Mucosa of descending colon (tissue), 3 donors: ENCODE measurements around the gene ZSCAN26. TPM values are rescaled to one million over a fixed set of nuclear protein-coding genes. Genes with fewer than 3 reads are reported as not detected.
"Not testable (repeated sequence)": the region's sequence is repeated elsewhere in the genome, so short reads cannot be mapped to it uniquely, and the experiment has no call there.

ENCODE experiments used
- ATAC-seq: fragments of 200-7000 bp; cut with Tn5 transposase; one replicate; pipeline ENCODE4 v1.9.1; 2020; ENCODE audit warnings: mild to moderate bottlenecking, moderate library complexity
- DNase-seq, 3 donors: peaks; one replicate each; pipeline ENCODE4 v3.0.0-alpha.2; 2020
- H3K36me3 ChIP-seq: fragments of 200-600 bp; one replicate; pipeline ENCODE4 v1.8.0; 2021; ENCODE audit warnings: low read depth, mild to moderate bottlenecking
- H3K4me1 ChIP-seq: fragments of 200-600 bp; one replicate; pipeline ENCODE4 v1.8.0; 2021; ENCODE audit warnings: low read depth, mild to moderate bottlenecking
- H3K4me3 ChIP-seq: fragments of 200-600 bp; one replicate; pipeline ENCODE4 v1.8.0; 2021; ENCODE audit warnings: mild to moderate bottlenecking
- H3K9me3 ChIP-seq: fragments of 200-600 bp; one replicate; pipeline ENCODE4 v1.8.0; 2021; ENCODE audit warnings: mild to moderate bottlenecking
- intact Hi-C, 2 donors: fragments of 100-400 bp; cut with DNase I in 1 of 2; cut with micrococcal nuclease in 1 of 2; formaldehyde crosslinking; loops; one replicate each; pipeline versions ENCODE4 v1.11.0 to v1.11.1; 2022; cut with DNase I, micrococcal nuclease
- total RNA-seq, 3 donors: library from RNA; stranded (reverse); fragmentation: NEBNext Ultra II Directional in 2 of 3; extraction: Animal tissue kit (Norgen Biotek cat#: 25700) in 2 of 3; gene quantifications; one replicate each; pipeline versions ENCODE4 v1.2.1 to v1.2.4, GENCODE V29; 2021 to 2023
- TF ChIP-seq, protein P1 (sequence below): fragments of 200-600 bp; IDR thresholded peaks from one replicate; pipeline ENCODE4 v1.8.0; 2022; ENCODE audit warnings: antibody characterized with exemption, mild to moderate bottlenecking
- donor health status: DM: no; HTN: no; CAD: no; lungs with moderate emphysema.
- donor health status: DM: no; HTN: no; CAD: no.
- donor health status: DM: no; HTN: yes; CAD: no.

Gene ZSCAN26
- total RNA-seq, 3 donors from 2014 or later: 8.2 to 17.7 (median 9.2) TPM

DNA sequence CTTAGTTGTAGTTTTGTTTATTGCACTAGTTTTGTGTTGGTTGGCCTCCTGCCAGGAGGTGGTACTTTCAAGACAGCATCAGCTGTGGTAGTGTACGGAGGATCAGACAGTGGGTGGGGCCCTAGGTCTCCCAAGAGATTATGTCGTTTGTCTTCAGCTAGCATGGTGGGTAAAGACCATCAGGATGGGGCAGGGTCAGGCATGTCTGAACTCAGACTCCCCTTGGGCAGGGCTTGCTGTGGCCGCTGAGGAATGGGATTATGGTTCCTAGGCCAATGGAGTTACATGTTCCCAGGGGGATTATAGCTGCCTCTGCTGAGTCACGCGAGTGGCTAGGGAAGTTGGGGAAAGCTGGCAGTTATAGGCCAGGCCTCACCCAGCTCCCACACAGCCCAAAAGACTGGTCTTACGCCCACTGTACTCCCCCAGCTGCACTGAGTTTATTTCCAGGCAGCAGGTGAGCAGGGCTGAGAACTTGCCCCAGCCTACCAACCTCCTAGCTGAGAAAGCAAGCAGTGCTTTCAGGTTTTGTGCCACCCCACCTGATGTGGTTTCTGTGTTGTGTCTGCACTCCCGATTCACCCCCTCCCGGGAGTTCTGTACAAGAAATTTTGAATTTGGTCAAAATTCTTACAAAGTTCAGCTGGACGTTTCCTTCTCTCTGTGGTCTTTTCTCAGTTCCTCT is 44.3 kb downstream of the ZSCAN26 start:
- ATAC-seq (no peak), DNase-seq (no peak)
- H3K36me3 ChIP-seq: no peaks in the 10 kb centered on the region
- H3K9me3 ChIP-seq: peaks cover 10% of the 10 kb centered on the region
- no peaks in the 10 kb centered on the region for H3K4me1 ChIP-seq
- H3K4me3 ChIP-seq: no peak overlapping the region
- intact Hi-C loops: no loop called here
- TF ChIP-seq, protein P1, sequence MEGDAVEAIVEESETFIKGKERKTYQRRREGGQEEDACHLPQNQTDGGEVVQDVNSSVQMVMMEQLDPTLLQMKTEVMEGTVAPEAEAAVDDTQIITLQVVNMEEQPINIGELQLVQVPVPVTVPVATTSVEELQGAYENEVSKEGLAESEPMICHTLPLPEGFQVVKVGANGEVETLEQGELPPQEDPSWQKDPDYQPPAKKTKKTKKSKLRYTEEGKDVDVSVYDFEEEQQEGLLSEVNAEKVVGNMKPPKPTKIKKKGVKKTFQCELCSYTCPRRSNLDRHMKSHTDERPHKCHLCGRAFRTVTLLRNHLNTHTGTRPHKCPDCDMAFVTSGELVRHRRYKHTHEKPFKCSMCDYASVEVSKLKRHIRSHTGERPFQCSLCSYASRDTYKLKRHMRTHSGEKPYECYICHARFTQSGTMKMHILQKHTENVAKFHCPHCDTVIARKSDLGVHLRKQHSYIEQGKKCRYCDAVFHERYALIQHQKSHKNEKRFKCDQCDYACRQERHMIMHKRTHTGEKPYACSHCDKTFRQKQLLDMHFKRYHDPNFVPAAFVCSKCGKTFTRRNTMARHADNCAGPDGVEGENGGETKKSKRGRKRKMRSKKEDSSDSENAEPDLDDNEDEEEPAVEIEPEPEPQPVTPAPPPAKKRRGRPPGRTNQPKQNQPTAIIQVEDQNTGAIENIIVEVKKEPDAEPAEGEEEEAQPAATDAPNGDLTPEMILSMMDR: no peak

DNA sequence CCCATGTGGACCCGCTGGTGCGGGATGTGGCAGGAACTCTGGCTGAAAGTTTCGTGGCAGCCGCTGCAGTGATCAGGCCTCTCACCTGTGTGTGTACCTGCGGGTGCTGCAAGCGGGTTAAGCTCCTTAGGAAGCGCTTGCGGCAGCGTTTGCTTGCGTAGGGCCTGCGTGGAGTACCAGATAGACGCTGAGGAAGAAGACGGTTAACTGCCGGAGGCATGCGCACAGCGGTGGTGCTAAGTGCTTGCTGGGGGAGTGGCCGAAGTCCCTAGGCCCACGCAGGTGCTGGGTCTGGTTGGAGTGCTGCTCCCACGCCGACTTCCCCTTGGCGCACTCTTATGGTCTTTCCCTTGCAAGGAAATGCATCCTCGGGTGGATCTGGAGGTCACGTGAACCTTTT is 46.0 kb downstream of the ZSCAN26 start:
- Histone ChIP-seq H3K4me3 (no peak overlapping the region), H3K4me1 (no peaks in the 10 kb centered on the region), H3K9me3 (peaks cover 3% of the 10 kb centered on the region), H3K36me3 (no peaks in the 10 kb centered on the region)
- ATAC-seq (no peak), DNase-seq (no peak)
- intact Hi-C loops: no loop called here
- TF ChIP-seq, protein P1: no peak

DNA sequence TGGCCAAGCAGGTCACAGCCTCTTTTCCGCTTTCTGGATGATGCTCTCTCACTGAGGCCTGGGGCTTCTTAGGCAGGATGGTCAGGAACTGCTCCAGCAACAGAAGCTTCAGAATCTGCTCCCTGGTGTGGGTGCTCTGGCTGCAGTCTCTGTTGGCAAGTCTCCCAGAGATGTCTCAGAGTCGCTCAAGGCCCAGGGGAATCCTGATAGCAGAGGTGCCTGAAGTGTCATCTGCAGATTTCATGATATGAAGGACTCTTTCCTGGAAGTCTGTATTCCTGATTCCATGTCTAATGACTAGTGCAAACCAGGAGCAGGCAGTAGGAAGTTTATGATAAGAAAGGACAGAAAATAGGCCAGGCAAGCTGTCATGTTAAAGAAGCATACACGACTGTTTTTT is 48.7 kb downstream of the ZSCAN26 start:
- TF ChIP-seq, protein P1: no peak

DNA sequence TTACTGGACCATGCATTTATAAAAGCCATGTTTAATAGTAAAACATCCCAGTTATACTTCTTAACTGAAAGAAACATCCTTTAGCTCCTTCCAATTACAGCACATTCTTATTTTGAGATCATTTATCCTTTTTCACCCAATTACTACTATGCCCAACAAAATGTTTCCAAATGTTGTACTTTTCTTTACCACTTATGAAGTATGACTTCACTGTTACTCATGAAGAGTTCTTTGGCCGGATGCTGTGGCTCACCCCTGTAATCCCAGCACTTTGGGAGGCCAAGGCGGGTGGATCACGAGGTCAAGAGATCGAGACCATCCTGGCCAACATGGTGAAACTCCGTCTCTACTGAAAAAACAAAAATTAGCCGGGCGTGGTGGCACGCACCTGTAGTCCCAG is 50.9 kb downstream of the ZSCAN26 start:
- H3K36me3 ChIP-seq, H3K9me3 ChIP-seq, H3K4me1 ChIP-seq, ATAC-seq, DNase-seq, H3K4me3 ChIP-seq, intact Hi-C loops: not testable (repeated sequence)

More for the DNA sequence above, 48.7 kb downstream of the ZSCAN26 start:
- peaks cover 3% of the 10 kb centered on the region for H3K9me3 ChIP-seq
- intact Hi-C loops: no loop called here
- H3K36me3 ChIP-seq: no peaks in the 10 kb centered on the region
- ATAC-seq (no peak), DNase-seq (no peak)
- H3K4me1 ChIP-seq: no peaks in the 10 kb centered on the region
- no peak overlapping the region for H3K4me3 ChIP-seq

DNA sequence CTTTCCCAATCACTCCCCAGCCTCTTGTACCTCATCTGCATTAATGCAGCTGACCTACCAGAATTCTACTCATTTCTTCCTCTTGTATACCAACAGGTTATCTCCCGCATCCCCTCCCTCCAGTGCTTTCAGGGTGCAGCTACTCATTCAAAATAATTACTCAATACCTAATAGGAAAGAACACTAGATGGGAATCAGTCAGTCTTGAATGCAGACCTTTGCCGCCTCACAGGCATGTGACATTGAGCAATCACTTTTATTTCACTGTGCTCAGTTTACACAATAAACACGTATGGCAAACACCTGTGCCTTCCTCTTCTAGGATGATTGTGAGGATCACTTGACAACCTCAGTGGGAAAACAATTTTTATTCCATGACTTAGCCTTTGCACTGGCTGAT is 55.7 kb downstream of the ZSCAN26 start:
- peaks cover 30% of the 10 kb centered on the region for H3K9me3 ChIP-seq
- ATAC-seq (peak; percentile 19), DNase-seq (no peak)
- intact Hi-C loops: no loop called here
- H3K4me3 ChIP-seq: no peak overlapping the region
- no peaks in the 10 kb centered on the region for H3K4me1 ChIP-seq
- TF ChIP-seq, protein P1: no peak
- peaks cover 11% of the 10 kb centered on the region for H3K36me3 ChIP-seq

DNA sequence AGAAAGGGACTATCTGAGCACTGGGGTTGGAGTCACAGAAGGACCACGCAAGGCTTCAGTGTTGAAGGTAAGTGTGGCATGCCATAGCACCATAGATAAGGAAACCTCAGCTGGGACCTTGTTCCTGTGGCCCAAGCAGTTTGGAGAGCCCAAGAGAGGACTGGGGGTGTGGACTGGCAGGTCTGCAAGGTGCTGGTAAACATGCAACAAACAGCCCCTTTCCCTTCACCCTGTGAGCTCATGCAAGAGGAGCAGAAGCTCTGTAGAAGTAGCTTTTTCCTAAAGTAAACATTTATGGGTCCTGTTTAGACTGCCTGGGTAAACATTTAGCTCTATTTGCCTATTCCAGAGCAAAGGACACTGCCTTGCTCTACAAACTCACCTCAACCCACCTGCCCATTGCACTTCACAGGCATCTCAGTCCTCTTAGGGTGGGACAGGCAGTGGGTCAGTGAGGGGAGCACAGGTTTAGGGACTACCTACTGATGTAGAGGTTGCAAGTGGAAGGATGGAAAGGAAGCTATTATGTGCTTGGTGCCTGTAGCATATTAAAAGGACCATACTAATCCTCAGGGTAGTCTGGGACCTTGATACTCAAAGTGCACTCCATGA is 57.0 kb downstream of the ZSCAN26 start:
- Histone ChIP-seq H3K9me3 (peaks cover 40% of the 10 kb centered on the region), H3K36me3 (peaks cover 11% of the 10 kb centered on the region), H3K4me1 (no peaks in the 10 kb centered on the region), H3K4me3 (no peak overlapping the region)
- TF ChIP-seq, protein P1: no peak
- no peak for ATAC-seq
- DNase-seq: no peak
- intact Hi-C loops: no loop called here
